OCI-LY7 (cell line): ENCODE data around the gene ZNF79. TPM values are rescaled to one million over a fixed set of nuclear protein-coding genes. Genes with fewer than 3 reads are reported as not detected.

Experiments used
- BruUV-seq: library from RNA; stranded (reverse); fragments of 400-500 nt; replicated peaks from 2 replicates; lab custom pipeline; 2021; lab: Mats Ljungman, UMichigan
- CTCF ChIA-PET: fragments of 300-600 bp; sonication (Branson Sonifier 250); formaldehyde crosslinking; loops from one replicate; lab custom pipeline; 2022; ENCODE audit warnings: antibody characterized with exemption; ENCODE audit not compliant: unreplicated experiment; lab: Charles Lee
- POLR2A ChIA-PET: fragments of 300-600 bp; sonication (Branson Sonifier 250); formaldehyde crosslinking; loops from one replicate; lab custom pipeline; 2022; ENCODE audit warnings: antibody characterized with exemption; lab: Charles Lee
- DNase-seq: peaks from one replicate; pipeline ENCODE4 v3.0.0-alpha.2; 2015; ENCODE audit warnings: low spot score
- H2AFZ ChIP-seq: fragments of 200-600 bp; sonication (generic), shearing (Covaris generic); 2 replicates; pipeline ENCODE4 v1.6.1; 2014; ENCODE audit warnings: mild to moderate bottlenecking, antibody characterized with exemption, low read length, moderate library complexity
- H3K27ac ChIP-seq: fragments of 200-600 bp; sonication (generic); 2 replicates; pipeline ENCODE4 v1.5.1; 2014; ENCODE audit warnings: mixed run types, low read depth, mild to moderate bottlenecking, moderate library complexity, low read length, inconsistent platforms; ENCODE audit not compliant: poor library complexity, severe bottlenecking
- H3K36me3 ChIP-seq: fragments of 200-600 bp; sonication (generic); 2 replicates; pipeline ENCODE4 v1.6.1; 2014; ENCODE audit warnings: mild to moderate bottlenecking, antibody characterized with exemption, low read length, moderate library complexity, mixed read lengths; ENCODE audit not compliant: insufficient read depth
- H3K4me1 ChIP-seq: fragments of 200-600 bp; sonication (generic); 2 replicates; pipeline ENCODE4 v1.5.1; 2014; ENCODE audit warnings: mild to moderate bottlenecking, low read length; ENCODE audit not compliant: insufficient read depth, poor library complexity, severe bottlenecking
- H3K4me2 ChIP-seq: fragments of 200-600 bp; sonication (generic); 2 replicates; pipeline ENCODE4 v1.6.1; 2014; ENCODE audit warnings: mild to moderate bottlenecking, low read length
- H3K4me3 ChIP-seq: fragments of 200-600 bp; sonication (generic); 2 replicates; pipeline ENCODE4 v1.5.1; 2014; ENCODE audit warnings: mild to moderate bottlenecking, low read depth, low read length; ENCODE audit not compliant: poor library complexity, severe bottlenecking
- H3K79me2 ChIP-seq: fragments of 200-600 bp; sonication (generic); 2 replicates; pipeline ENCODE4 v1.6.1; 2016; ENCODE audit warnings: low read depth, mild to moderate bottlenecking, low read length, moderate library complexity, mixed read lengths; ENCODE audit not compliant: insufficient read depth
- H3K9me2 ChIP-seq: fragments of 200-600 bp; sonication (generic); 2 replicates; pipeline ENCODE4 v1.6.1; 2016; ENCODE audit warnings: mild to moderate bottlenecking, low read length, mixed read lengths; ENCODE audit not compliant: insufficient read depth
- H3K9me3 ChIP-seq: fragments of 200-600 bp; sonication (generic); 2 replicates; pipeline ENCODE4 v1.6.1; 2014; ENCODE audit warnings: mild to moderate bottlenecking, mixed run types, low read length, mixed read lengths
- H4K20me1 ChIP-seq: fragments of 200-600 bp; sonication (generic); 2 replicates; pipeline ENCODE4 v1.6.1; 2014; ENCODE audit warnings: mild to moderate bottlenecking, antibody characterized with exemption, low read length, moderate library complexity, mixed read lengths; ENCODE audit not compliant: insufficient read depth
- CTCF ChIP-seq: fragments of 200-600 bp; sonication (generic); conservative IDR thresholded peaks from 2 replicates; pipeline ENCODE4 v1.5.1; 2014; ENCODE audit warnings: mild to moderate bottlenecking, antibody characterized with exemption, low read length, moderate library complexity, mixed read lengths
- EZH2phosphoT487 ChIP-seq: fragments of 200-600 bp; sonication (generic); IDR thresholded peaks from 2 replicates; pipeline ENCODE4 v1.6.1; 2018; ENCODE audit warnings: low read depth, borderline replicate concordance, mild to moderate bottlenecking, mixed run types, antibody characterized with exemption, low read length, moderate library complexity, mixed read lengths
- intact Hi-C: fragments of 100-400 bp; cut with micrococcal nuclease; formaldehyde crosslinking; loops from one replicate; pipeline ENCODE4 v1.10.0; 2022; ENCODE audit not compliant: unreplicated experiment
- total RNA-seq, 2 experiments: library from RNA; depleted of rRNA in 1 of 2; stranded (reverse); fragments of >200 nt in 1 of 2; shearing (Covaris generic) in 1 of 2; gene quantifications; 2 replicates each; pipeline ENCODE4 v1.2.3, GENCODE V29; 2014 to 2022

ZNF79 gene
- total RNA-seq, 2 experiments from 2014 or later, result 9.4 to 14.9 TPM

DNA sequence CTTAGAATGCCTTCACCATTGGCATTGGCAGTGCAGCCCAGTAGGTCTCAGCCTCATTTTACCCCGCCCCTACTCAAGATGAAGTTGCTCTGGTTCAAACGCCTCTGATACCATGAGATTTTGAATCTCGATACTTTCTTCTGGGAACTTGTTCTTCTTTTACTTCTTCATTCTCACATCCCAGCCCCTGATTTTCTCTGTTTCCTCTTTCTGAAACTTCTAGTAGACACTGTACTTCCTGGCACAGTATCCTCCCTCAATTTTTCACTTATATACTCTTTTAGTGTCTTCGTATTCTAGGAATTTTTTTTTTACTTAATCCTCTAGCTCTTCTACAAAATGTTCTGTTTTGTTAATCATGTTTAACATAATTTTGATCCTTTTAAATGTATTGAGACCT lies 13.1 kb upstream of the ZNF79 start:
- intact Hi-C loops, result no loop called here
- no TSS peak for BruUV-seq

DNA sequence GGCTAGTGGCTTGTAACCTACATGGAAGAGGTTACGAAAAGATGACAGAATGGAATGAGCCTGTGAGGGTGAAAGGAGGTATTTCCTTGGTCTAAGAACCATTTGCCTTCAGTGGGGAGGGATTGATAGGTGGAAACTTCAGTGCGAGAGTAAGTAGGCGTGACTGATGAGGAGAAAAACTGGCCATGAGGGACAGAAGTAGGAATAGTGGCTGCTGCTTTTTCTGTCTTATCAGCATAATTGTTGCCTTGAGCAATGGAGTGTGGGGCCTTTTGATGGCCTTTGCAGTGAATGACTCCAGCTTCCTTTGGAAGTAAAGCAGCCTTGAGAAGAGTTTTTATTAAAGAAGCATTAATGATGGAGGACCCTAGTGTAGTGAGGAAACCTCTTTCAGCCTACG lies 9.0 kb upstream of the ZNF79 start:
- ChIA-PET POLR2A (interaction anchor here (0.7 kb wide), 1 partner anchor 18 kb away, joined by 3 read pairs; the partner anchor contains the start of gene SLC2A8), CTCF (interaction anchor here (0.9 kb wide), 1 partner anchor 18 kb away, joined by 4 read pairs; the partner anchor contains the start of gene SLC2A8)
- no peaks in the 10 kb centered on the region for H3K36me3 ChIP-seq
- H3K9me3 ChIP-seq, result no peaks in the 10 kb centered on the region
- H3K4me3 ChIP-seq, result no peak overlapping the region
- no peaks in the 10 kb centered on the region for H3K9me2 ChIP-seq
- no peaks in the 10 kb centered on the region for H4K20me1 ChIP-seq
- BruUV-seq, result no TSS peak
- no peaks in the 10 kb centered on the region for H3K4me1 ChIP-seq
- no peak for TF ChIP-seq CTCF
- no peak for TF ChIP-seq EZH2phosphoT487
- no peak overlapping the region for H2AFZ ChIP-seq
- intact Hi-C loops, result no loop called here
- no peak for DNase-seq
- H3K79me2 ChIP-seq, result no peaks in the 10 kb centered on the region
- no peak overlapping the region for H3K27ac ChIP-seq
- H3K4me2 ChIP-seq, result no peak overlapping the region

More for the DNA sequence above, 13.1 kb upstream of the ZNF79 start:
- no peaks in the 10 kb centered on the region for H3K4me1 ChIP-seq
- H3K9me2 ChIP-seq, result no peaks in the 10 kb centered on the region
- no peak overlapping the region for H3K4me3 ChIP-seq
- no peaks in the 10 kb centered on the region for H3K9me3 ChIP-seq
- no peaks in the 10 kb centered on the region for H4K20me1 ChIP-seq
- CTCF ChIA-PET, result no interaction called here
- no peak overlapping the region for H3K4me2 ChIP-seq
- no peak for DNase-seq
- POLR2A ChIA-PET, result no interaction called here
- H3K27ac ChIP-seq, result no peak overlapping the region
- TF ChIP-seq EZH2phosphoT487, result no peak
- no peak overlapping the region for H2AFZ ChIP-seq
- H3K36me3 ChIP-seq, result no peaks in the 10 kb centered on the region
- H3K79me2 ChIP-seq, result no peaks in the 10 kb centered on the region

- TF ChIP-seq EZH2phosphoT487 (no peak), CTCF (no peak)
- BruUV-seq, result no TSS peak
These were observed 8.5 kb upstream of the ZNF79 start for GRCh38 chr9:127415657-127416056.

More at GRCh38 chr9:127415657-127416056, 8.5 kb upstream of the ZNF79 start:
- no peaks in the 10 kb centered on the region for H4K20me1 ChIP-seq
- no peak overlapping the region for H3K4me2 ChIP-seq
- CTCF ChIA-PET, result interaction anchor here (0.9 kb wide), 1 partner anchor 19 kb away, joined by 4 read pairs; the partner anchor contains the start of gene SLC2A8
- H3K36me3 ChIP-seq, result no peaks in the 10 kb centered on the region
- H3K9me3 ChIP-seq, result no peaks in the 10 kb centered on the region
- no peaks in the 10 kb centered on the region for H3K4me1 ChIP-seq
- no peaks in the 10 kb centered on the region for H3K9me2 ChIP-seq
- H2AFZ ChIP-seq, result no peak overlapping the region
- no peaks in the 10 kb centered on the region for H3K79me2 ChIP-seq
- intact Hi-C loops, result no loop called here
- no peak for DNase-seq
- H3K4me3 ChIP-seq, result no peak overlapping the region
- H3K27ac ChIP-seq, result no peak overlapping the region
- POLR2A ChIA-PET, result interaction anchor here (0.7 kb wide), 1 partner anchor 19 kb away, joined by 3 read pairs; the partner anchor contains the start of gene SLC2A8
